Smooth muscle cell (in vitro differentiated cells): ENCODE measurements around the gene RHOT1. TPM values are rescaled to one million over a fixed set of nuclear protein-coding genes. Genes with fewer than 3 reads are reported as not detected.
"Not testable (repeated sequence)": the region's sequence is repeated elsewhere in the genome, so short reads cannot be mapped to it uniquely, and the experiment has no call there.

Experiments
- DNase-seq: peaks from one replicate; lab custom pipeline; 2025; ENCODE audit not compliant: unreplicated experiment; lab: John Stamatoyannopoulos, UW
- H2AFZ ChIP-seq: fragments of 200-600 bp; sonication (generic); 2 replicates; pipeline ENCODE4 v1.6.0; 2016; ENCODE audit warnings: antibody characterized with exemption, low read depth, mild to moderate bottlenecking
- H3F3A ChIP-seq: fragments of 200-600 bp; sonication (generic); 2 replicates; pipeline ENCODE4 v1.6.0; 2017; ENCODE audit warnings: antibody characterized with exemption, low read depth
- H3K27ac ChIP-seq: fragments of 200-600 bp; sonication (generic); 2 replicates; pipeline ENCODE4 v1.5.1; 2016; ENCODE audit warnings: low read depth, mild to moderate bottlenecking
- H3K27me3 ChIP-seq: fragments of 200-600 bp; sonication (generic); 2 replicates; pipeline ENCODE4 v1.6.1; 2016; ENCODE audit warnings: low read depth, mild to moderate bottlenecking
- H3K36me3 ChIP-seq: fragments of 200-600 bp; sonication (generic); 2 replicates; pipeline ENCODE4 v1.5.1; 2016; ENCODE audit warnings: low read depth
- H3K4me1 ChIP-seq: fragments of 200-600 bp; sonication (generic); 2 replicates; pipeline ENCODE4 v1.5.1; 2016; ENCODE audit warnings: low read depth
- H3K4me2 ChIP-seq: fragments of 200-600 bp; sonication (generic); 2 replicates; pipeline ENCODE4 v1.6.0; 2016; ENCODE audit warnings: mild to moderate bottlenecking
- H3K4me3 ChIP-seq: fragments of 200-600 bp; sonication (generic); 2 replicates; pipeline ENCODE4 v1.5.1; 2016; ENCODE audit warnings: mild to moderate bottlenecking
- H3K79me2 ChIP-seq: fragments of 200-600 bp; sonication (generic); 2 replicates; pipeline ENCODE4 v1.6.0; 2016; ENCODE audit warnings: low read depth, mild to moderate bottlenecking
- H3K9ac ChIP-seq: fragments of 200-600 bp; sonication (generic); 2 replicates; pipeline ENCODE4 v1.6.0; 2016; ENCODE audit warnings: low read depth
- H3K9me3 ChIP-seq: fragments of 200-600 bp; sonication (generic); replicated peaks from 2 replicates; pipeline ENCODE4 v1.5.1; 2016; ENCODE audit warnings: low read depth
- H4K20me1 ChIP-seq: fragments of 200-600 bp; sonication (generic); 2 replicates; pipeline ENCODE4 v1.6.0; 2016; ENCODE audit warnings: low read depth
- CTCF ChIP-seq: fragments of 200-600 bp; sonication (generic); IDR thresholded peaks from 2 replicates; pipeline ENCODE4 v1.5.1; 2017; ENCODE audit warnings: borderline replicate concordance, mild to moderate bottlenecking, antibody characterized with exemption; ENCODE audit not compliant: insufficient read depth, poor library complexity, severe bottlenecking
- WGBS: methylation state at CpG from one replicate; pipeline ENCODE4 v1.1.7; 2016; ENCODE audit warnings: low lambda C conversion rate; 5-methylcytosine and 5-hydroxymethylcytosine counted together
- polyA plus RNA-seq: library from polyadenylated mRNA; unstranded; fragments of >200 nt; fragmentation: Nextera tagmentation; extraction: Ambion mirVana; gene quantifications from 2 replicates; pipeline ENCODE4 v1.2.1, GENCODE V29; 2016
- total RNA-seq: library from RNA; depleted of rRNA; stranded (reverse); fragments of >200 nt; gene quantifications from 2 replicates; pipeline ENCODE4 v1.2.3, GENCODE V29; 2014

Gene RHOT1
- total and polyA plus RNA-seq, 2 experiments from 2014 or later: 23.6 to 28.7 TPM

DNA sequence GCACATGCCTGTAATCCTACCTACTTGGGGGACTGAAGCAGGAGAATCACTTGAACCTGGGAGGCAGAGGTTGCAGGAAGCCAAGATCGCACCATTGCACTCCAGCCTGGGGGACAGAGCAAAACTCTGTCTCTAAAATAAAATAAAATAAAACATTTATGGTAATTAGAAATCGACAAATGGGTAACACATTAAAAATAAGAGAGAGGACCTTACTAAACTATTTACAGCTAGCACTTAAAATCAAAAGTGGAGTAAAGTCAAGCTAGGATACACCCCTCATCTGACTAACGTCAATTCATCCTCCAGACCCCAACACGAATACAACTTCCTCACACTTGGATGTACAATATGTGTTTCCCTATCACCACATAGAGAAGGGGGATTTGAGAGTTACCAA lies 27.8 kb upstream of the RHOT1 start:
- TF ChIP-seq CTCF: no peak
- Histone ChIP-seq H3F3A (no peaks in the 10 kb centered on the region), H3K4me1 (no peaks in the 10 kb centered on the region), H3K4me2 (no peak overlapping the region), H2AFZ (no peak overlapping the region), H3K9me3 (no peaks in the 10 kb centered on the region), H3K4me3 (no peak overlapping the region), H3K27ac (no peak overlapping the region), H3K79me2 (no peaks in the 10 kb centered on the region), H3K36me3 (no peaks in the 10 kb centered on the region), H3K9ac (no peak overlapping the region), H4K20me1 (no peaks in the 10 kb centered on the region), H3K27me3 (no peaks in the 10 kb centered on the region)
- no peak for DNase-seq
- 88% methylated on average over 4 of the region's 4 CpGs for WGBS

GRCh38 chr17:32115546-32115945 lies 26.8 kb upstream of the RHOT1 start:
- H3K27ac ChIP-seq, DNase-seq, H4K20me1 ChIP-seq, H3K4me2 ChIP-seq, H3K4me1 ChIP-seq, H3F3A ChIP-seq, H3K79me2 ChIP-seq, H3K27me3 ChIP-seq, H3K9ac ChIP-seq, H3K9me3 ChIP-seq, H3K36me3 ChIP-seq, H2AFZ ChIP-seq, H3K4me3 ChIP-seq: not testable (repeated sequence)
- 87% methylated on average over 8 of the region's 8 CpGs for WGBS

DNA sequence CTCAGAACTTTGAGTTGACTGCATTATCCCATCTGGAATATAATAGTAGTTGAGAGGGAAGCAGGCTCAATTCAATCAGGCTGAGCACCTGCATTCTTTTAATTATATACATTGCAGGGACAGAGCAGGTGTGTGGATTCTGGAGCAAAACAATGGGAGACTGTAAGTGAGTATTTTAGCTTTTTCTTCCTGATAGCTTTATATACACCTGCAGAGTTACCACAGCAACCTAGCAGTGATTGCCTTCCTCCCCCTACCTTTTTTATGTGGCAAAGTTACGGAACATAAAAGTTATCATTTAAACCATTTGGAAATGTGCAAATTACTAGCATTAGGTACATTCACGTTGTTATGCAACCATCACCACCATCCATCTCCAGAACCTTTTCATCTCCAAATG lies 25.4 kb upstream of the RHOT1 start:
- peaks cover 5% of the 10 kb centered on the region for H3K4me1 ChIP-seq
- H3K79me2 ChIP-seq: no peaks in the 10 kb centered on the region
- H3K36me3 ChIP-seq: no peaks in the 10 kb centered on the region
- DNase-seq: no peak
- no peaks in the 10 kb centered on the region for H4K20me1 ChIP-seq
- no peak for TF ChIP-seq CTCF
- no peak overlapping the region for H3K4me3 ChIP-seq
- no peaks in the 10 kb centered on the region for H3F3A ChIP-seq
- no peaks in the 10 kb centered on the region for H3K9me3 ChIP-seq
- H3K27ac ChIP-seq: no peak overlapping the region
- H2AFZ ChIP-seq: no peak overlapping the region
- H3K4me2 ChIP-seq: no peak overlapping the region
- WGBS: 79% methylated on average over 2 of the region's 2 CpGs
- no peaks in the 10 kb centered on the region for H3K27me3 ChIP-seq
- no peak overlapping the region for H3K9ac ChIP-seq

GRCh38 chr17:32117399-32117798 lies 24.9 kb upstream of the RHOT1 start:
- WGBS: 81% methylated on average over 8 of the region's 8 CpGs
- no peak for TF ChIP-seq CTCF

DNA sequence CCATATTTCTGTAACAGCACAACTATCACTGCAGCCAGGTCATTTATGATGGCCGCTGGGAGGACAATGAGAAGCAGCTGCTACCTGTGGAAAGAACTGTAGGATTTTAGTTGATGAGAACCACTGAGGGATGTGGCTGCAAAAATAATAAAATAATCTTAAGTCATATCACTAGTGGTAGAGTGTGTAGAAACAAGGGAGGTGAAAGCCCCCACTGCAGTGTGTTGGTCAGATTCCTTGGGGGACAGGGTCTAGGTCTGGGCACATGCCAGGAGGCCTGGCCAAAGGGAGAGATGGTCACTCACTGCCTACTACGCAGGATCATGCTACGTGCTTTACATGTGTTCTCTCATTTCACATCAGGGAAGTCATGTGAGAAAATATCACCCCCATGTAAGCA lies 24.2 kb upstream of the RHOT1 start:
- 95% methylated on average over 3 of the region's 3 CpGs for WGBS
- H3K4me2 ChIP-seq: not testable (repeated sequence)

More at GRCh38 chr17:32117399-32117798, 24.9 kb upstream of the RHOT1 start:
- Histone ChIP-seq H3K79me2 (no peaks in the 10 kb centered on the region), H3K4me1 (peaks cover 5% of the 10 kb centered on the region), H3K36me3 (no peaks in the 10 kb centered on the region), H3K27ac (no peak overlapping the region), H3K9ac (no peak overlapping the region), H3K4me3 (no peak overlapping the region), H3K9me3 (no peaks in the 10 kb centered on the region), H3K27me3 (no peaks in the 10 kb centered on the region), H3K4me2 (no peak overlapping the region), H4K20me1 (no peaks in the 10 kb centered on the region), H2AFZ (no peak overlapping the region), H3F3A (no peaks in the 10 kb centered on the region)
- DNase-seq: no peak

More for the DNA sequence above, 24.2 kb upstream of the RHOT1 start:
- not testable (repeated sequence) for H3K9ac ChIP-seq, H3K9me3 ChIP-seq, H4K20me1 ChIP-seq, H3K36me3 ChIP-seq, H2AFZ ChIP-seq, H3K27ac ChIP-seq, H3K27me3 ChIP-seq, H3K79me2 ChIP-seq, H3F3A ChIP-seq, H3K4me3 ChIP-seq, H3K4me1 ChIP-seq, DNase-seq
